Astrocyte (in vitro differentiated cells and primary cell): ENCODE results near the gene C11orf98.

Experiments used
- CTCF ChIP-seq: IDR thresholded peaks from 2 replicates; pipeline ENCODE4 v1.5.1; 2011; ENCODE audit warnings: low read depth, mild to moderate bottlenecking, inconsistent platforms, low read length, moderate library complexity; ENCODE audit not compliant: insufficient read depth
- EZH2 ChIP-seq: IDR thresholded peaks from 2 replicates; pipeline ENCODE4 v1.6.1; 2012; ENCODE audit warnings: mild to moderate bottlenecking, low read length, inconsistent platforms; ENCODE audit not compliant: insufficient read depth

DNA sequence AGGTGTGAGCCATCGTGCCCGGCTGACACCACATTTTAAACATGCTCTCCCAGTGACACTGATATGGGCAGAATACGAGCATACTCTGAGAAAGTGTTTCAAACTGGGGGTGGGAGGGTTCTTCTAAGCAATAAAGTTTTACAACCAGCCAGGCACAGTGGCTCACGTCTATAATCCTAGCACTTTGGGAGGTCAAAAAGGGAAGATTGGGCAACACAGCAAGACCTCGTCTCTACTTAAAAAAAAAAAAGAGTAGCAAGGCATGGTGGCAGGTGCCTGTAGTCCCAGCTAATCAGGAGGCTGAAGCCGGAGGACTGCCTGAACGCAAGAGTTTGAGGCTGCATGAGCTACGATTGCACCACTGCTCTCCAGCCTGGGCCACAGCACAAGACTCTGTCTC, 20.8 kb downstream of the C11orf98 start:
- TF ChIP-seq CTCF = no peak
- no peak for TF ChIP-seq EZH2
